K562 (cell line): ENCODE results near the gene FRMD5. TPM values are rescaled to one million over a fixed set of nuclear protein-coding genes. Genes with fewer than 3 reads are reported as not detected.
A peak's percentile ranks its signal among the peaks of the same experiment; 100 is the strongest.

ENCODE experiments used
- ARID4B ChIP-seq: sonication (generic); formaldehyde crosslinking; IDR thresholded peaks from 2 replicates; pipeline ENCODE4 v1.8.0; 2022; ENCODE audit warnings: mild to moderate bottlenecking, missing genetic modification reagents
- ATF3 ChIP-seq, 2 experiments: fragments of 450-650 bp in 1 of 2; sonication (generic) in 1 of 2; formaldehyde crosslinking in 1 of 2; IDR thresholded peaks in 1 of 2; conservative IDR thresholded peaks in 1 of 2; 2 replicates each; pipeline versions ENCODE4 v1.6.1 to v1.8.1; 2016 to 2023; ENCODE audit warnings: mild to moderate bottlenecking in 2 of 2, moderate library complexity in 2 of 2, inconsistent platforms in 1 of 2, missing genetic modification reagents in 1 of 2
- CC2D1A ChIP-seq: fragments of 450-650 bp; IDR thresholded peaks from 2 replicates; pipeline ENCODE4 v1.6.1; 2017; ENCODE audit warnings: mild to moderate bottlenecking
- CSDE1 ChIP-seq, 2 experiments: fragments of 450-650 bp; IDR thresholded peaks; 2 replicates each; pipeline ENCODE4 v1.6.1; 2016; ENCODE audit warnings: mild to moderate bottlenecking in 1 of 2
- CTCF ChIP-seq, 3 experiments: IDR thresholded peaks in 2 of 3; conservative IDR thresholded peaks in 1 of 3; 2 replicates each; pipeline ENCODE4 v1.5.1; 2011 to 2012; ENCODE audit warnings: low read length in 3 of 3, mild to moderate bottlenecking in 3 of 3, control low read depth in 2 of 3, improper control_type of control experiment in 1 of 3, inconsistent platforms in 1 of 3, low read depth in 1 of 3, mixed read lengths in 1 of 3, moderate library complexity in 1 of 3; ENCODE audit not compliant: insufficient read depth in 2 of 3
- FOXJ2 ChIP-seq: fragments of 200-800 bp; sonication (Bioruptor generic); IDR thresholded peaks from 2 replicates; pipeline ENCODE4 v1.6.1; 2016; ENCODE audit warnings: missing genetic modification characterization, missing compliant biosample characterization
- HDGF ChIP-seq: fragments of 450-650 bp; IDR thresholded peaks from 2 replicates; pipeline ENCODE4 v1.6.1; 2016
- HMG20A ChIP-seq: fragments of 450-650 bp; formaldehyde crosslinking; conservative IDR thresholded peaks from 2 replicates; pipeline ENCODE4 v1.4.0; 2020; ENCODE audit warnings: mild to moderate bottlenecking, mixed read lengths
- HNRNPH1 ChIP-seq: fragments of 200-400 bp; formaldehyde crosslinking; optimal IDR thresholded peaks from 2 replicates; pipeline ENCODE3; 2017; ENCODE audit warnings: low read depth, mild to moderate bottlenecking, low read length, moderate library complexity
- NCOA6 ChIP-seq: fragments of 450-650 bp; IDR thresholded peaks from 2 replicates; pipeline ENCODE4 v1.6.1; 2017; ENCODE audit warnings: mild to moderate bottlenecking
- NONO ChIP-seq, 2 experiments: fragments of 200-400 bp in 1 of 2; fragments of 450-650 bp in 1 of 2; formaldehyde crosslinking in 1 of 2; IDR thresholded peaks; 2 replicates each; pipeline ENCODE4 v1.6.1; 2017; ENCODE audit warnings: low read depth in 2 of 2, mild to moderate bottlenecking in 2 of 2, moderate library complexity in 2 of 2, low read length in 1 of 2
- RBM14 ChIP-seq: fragments of 200-400 bp; formaldehyde crosslinking; IDR thresholded peaks from 2 replicates; pipeline ENCODE4 v1.6.1; 2018; ENCODE audit warnings: low read depth, mild to moderate bottlenecking, low read length, moderate library complexity, borderline replicate concordance; ENCODE audit not compliant: insufficient read depth
- RBM25 ChIP-seq: fragments of 200-400 bp; formaldehyde crosslinking; IDR thresholded peaks from 2 replicates; pipeline ENCODE4 v1.6.1; 2018; ENCODE audit warnings: low read length, low read depth, moderate library complexity; ENCODE audit not compliant: severe bottlenecking
- USF2 ChIP-seq: sonication (generic); formaldehyde crosslinking; IDR thresholded peaks from 2 replicates; pipeline ENCODE4 v1.5.0; 2020; ENCODE audit warnings: missing genetic modification reagents
- ZFP36 ChIP-seq: fragments of 150-350 bp; IDR thresholded peaks from 2 replicates; pipeline ENCODE4 v1.6.1; 2018; ENCODE audit warnings: low read length, low read depth; ENCODE audit not compliant: partially characterized antibody
- ZKSCAN8 ChIP-seq: fragments of 200-800 bp; sonication (Bioruptor generic); IDR thresholded peaks from 2 replicates; pipeline ENCODE4 v1.6.1; 2016; ENCODE audit warnings: missing genetic modification characterization, missing compliant biosample characterization
- ZNF134 ChIP-seq: fragments of 250-450 bp; sonication (Bioruptor Pico); conservative IDR thresholded peaks from 2 replicates; pipeline ENCODE4 v1.4.0; 2020
- ZNF280A ChIP-seq: fragments of 450-650 bp; IDR thresholded peaks from 2 replicates; pipeline ENCODE4 v1.6.1; 2018; ENCODE audit warnings: mild to moderate bottlenecking, low read depth; ENCODE audit not compliant: partially characterized antibody
- ZNF780A ChIP-seq: fragments of 250-450 bp; sonication (Bioruptor Pico); IDR thresholded peaks from 2 replicates; pipeline ENCODE4 v1.5.0; 2021; ENCODE audit warnings: mild to moderate bottlenecking
- polyA plus RNA-seq, 8 experiments: library from polyadenylated mRNA; depleted of rRNA in 4 of 8; stranded (reverse) in 5 of 8; unstranded in 3 of 8; fragments of >200 nt; fragmentation: Nextera tagmentation in 2 of 8; fragmentation: Illumina TruSeq in 1 of 8; extraction: Ambion mirVana in 2 of 8; extraction: Trizol in 1 of 8; gene quantifications; 2 replicates each; pipeline versions ENCODE4 v1.2.1 to v1.2.3, GENCODE V29; 2011 to 2014; ENCODE audit warnings: inconsistent platforms in 1 of 8, missing spikeins in 1 of 8
- total RNA-seq, 7 experiments: library from RNA; depleted of rRNA in 6 of 7; stranded (reverse); fragments of >200 nt in 6 of 7; fragmentation: Illumina TruSeq in 2 of 7; extraction: Trizol in 2 of 7; gene quantifications; 2 replicates each; pipeline versions ENCODE4 v1.2.1 to v1.2.3, GENCODE V29; 2011 to 2021; ENCODE audit warnings: low replicate concordance in 1 of 7

FRMD5 gene
- total and polyA plus RNA-seq, 9 of the 15 experiments (the other 6 are each of a cell fraction or from before 2014, with no cell fraction given): 0.13 to 0.38 TPM; not detected in 7

GRCh38 chr15:43903864-43904290 lies 291.2 kb downstream of the FRMD5 start (continued):
- no peak for TF ChIP-seq ARID4B (CRISPR knock-in tag)
- TF ChIP-seq HNRNPH1: no peak
- no peak for TF ChIP-seq USF2
- TF ChIP-seq ZNF280A: peak; percentile 29
- TF ChIP-seq ZNF134: no peak
- no peak for TF ChIP-seq ATF3 (IDR thresholded peaks at IDR 0.05)
- TF ChIP-seq ATF3 (CRISPR knock-in tag; conservative IDR thresholded peaks at IDR 0.05): no peak
- no peak for TF ChIP-seq FOXJ2
- no peak for TF ChIP-seq HDGF
- TF ChIP-seq NCOA6: no peak
- peak; percentile 90 to 93 (median 91) for TF ChIP-seq CTCF (IDR thresholded peaks at IDR 0.05 in 2 of 3, conservative IDR thresholded peaks at IDR 0.05 in 1 of 3; ENCODE audit: insufficient read depth in 2 of 3, low read depth in 1 of 3, low read length in 3 of 3)
- no peak for TF ChIP-seq CSDE1 (IDR thresholded peaks at IDR 0.05)
- TF ChIP-seq HMG20A: no peak
- TF ChIP-seq ZKSCAN8: no peak
- TF ChIP-seq RBM25: no peak
- TF ChIP-seq NONO (IDR thresholded peaks at IDR 0.05; ENCODE audit: low read depth in 2 of 2, low read length in 1 of 2): no peak
- no peak for TF ChIP-seq ZFP36
- TF ChIP-seq RBM14: no peak
- peak; percentile 55; the same call in 1 of the 2 replicates for TF ChIP-seq CC2D1A
- no peak for TF ChIP-seq ZNF780A
